ENCODE measurements around the gene CFAP74. TPM values are rescaled to one million over a fixed set of nuclear protein-coding genes. Genes with fewer than 3 reads are reported as not detected.

CFAP74 gene
- total and polyA plus RNA-seq, 7 donors = 0.03 to 0.27 TPM; not detected in 5

GRCh38 chr1:1940123-1940425, 63.5 kb downstream of the CFAP74 start:
- 87 to 91% methylated on average over 12 of the region's 12 CpGs for WGBS, 2 donors
- Histone ChIP-seq H3K4me3 (no peak overlapping the region), H3K4me1 (peaks cover 0 to 8% (median 6%) of the 10 kb centered on the region in 4 donors), H3K9me3 (no peaks in the 10 kb centered on the region), H3K36me3 (no peaks in the 10 kb centered on the region), H3K27ac (no peak overlapping the region), H3K27me3 (peaks cover under 1 to 43% (median 9%) of the 10 kb centered on the region in 3 donors)
- intact Hi-C loops (cut with DNase I) = loop anchor here (5.0 kb wide), 1 partner anchor 107 kb away; no protein-coding TSS in a partner anchor
- DNase-seq = no peak
- TF ChIP-seq EP300 (IDR thresholded peaks at IDR 0.05) (no peak), POLR2A (IDR thresholded peaks at IDR 0.05) (no peak), POLR2AphosphoS5 (IDR thresholded peaks at IDR 0.05) (no peak)
- TF ChIP-seq, protein P1, sequence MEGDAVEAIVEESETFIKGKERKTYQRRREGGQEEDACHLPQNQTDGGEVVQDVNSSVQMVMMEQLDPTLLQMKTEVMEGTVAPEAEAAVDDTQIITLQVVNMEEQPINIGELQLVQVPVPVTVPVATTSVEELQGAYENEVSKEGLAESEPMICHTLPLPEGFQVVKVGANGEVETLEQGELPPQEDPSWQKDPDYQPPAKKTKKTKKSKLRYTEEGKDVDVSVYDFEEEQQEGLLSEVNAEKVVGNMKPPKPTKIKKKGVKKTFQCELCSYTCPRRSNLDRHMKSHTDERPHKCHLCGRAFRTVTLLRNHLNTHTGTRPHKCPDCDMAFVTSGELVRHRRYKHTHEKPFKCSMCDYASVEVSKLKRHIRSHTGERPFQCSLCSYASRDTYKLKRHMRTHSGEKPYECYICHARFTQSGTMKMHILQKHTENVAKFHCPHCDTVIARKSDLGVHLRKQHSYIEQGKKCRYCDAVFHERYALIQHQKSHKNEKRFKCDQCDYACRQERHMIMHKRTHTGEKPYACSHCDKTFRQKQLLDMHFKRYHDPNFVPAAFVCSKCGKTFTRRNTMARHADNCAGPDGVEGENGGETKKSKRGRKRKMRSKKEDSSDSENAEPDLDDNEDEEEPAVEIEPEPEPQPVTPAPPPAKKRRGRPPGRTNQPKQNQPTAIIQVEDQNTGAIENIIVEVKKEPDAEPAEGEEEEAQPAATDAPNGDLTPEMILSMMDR (IDR thresholded peaks at IDR 0.05) = no peak

DNA sequence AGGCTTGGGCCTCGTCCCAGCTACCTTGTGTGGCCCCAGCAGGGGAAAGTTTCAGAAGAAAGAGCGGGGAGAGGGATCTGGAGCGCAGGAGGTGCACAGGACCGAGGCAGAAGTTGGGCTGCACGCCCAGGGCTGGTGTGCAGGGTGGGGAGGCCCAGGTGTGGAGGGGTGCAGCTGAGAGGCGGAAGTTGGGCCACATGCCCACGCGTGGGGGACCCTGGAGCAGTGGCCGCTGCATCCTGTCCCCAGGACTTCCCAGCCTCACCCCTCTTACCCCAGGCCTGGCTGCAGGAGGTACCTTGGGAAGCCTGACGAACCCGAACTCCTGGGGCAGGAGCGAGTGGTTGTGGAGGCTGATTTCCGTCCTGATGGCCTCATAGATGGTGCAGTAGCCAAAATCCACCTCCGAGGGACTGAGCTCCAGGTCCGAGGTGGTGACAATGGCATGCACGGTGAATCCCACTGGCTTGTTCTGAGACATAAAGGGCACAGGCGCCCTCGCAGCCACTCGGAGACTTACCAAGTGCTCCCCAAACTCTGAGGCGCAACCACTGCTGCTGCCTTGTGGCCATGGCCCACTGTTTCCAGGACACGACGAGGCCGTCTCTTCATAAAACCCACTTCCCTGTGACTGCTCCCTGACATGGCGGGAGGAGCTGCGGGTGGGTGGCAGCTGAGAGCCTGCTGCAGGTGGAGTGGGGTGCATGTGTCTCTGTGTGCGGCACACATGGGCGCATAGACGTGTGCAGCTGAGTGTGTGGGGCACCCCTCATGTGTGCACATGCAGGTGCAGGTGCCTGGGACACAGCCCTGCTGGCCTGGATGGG, 64.1 kb downstream of the CFAP74 start:
- intact Hi-C loops (cut with DNase I) = loop anchor here (5.0 kb wide), 1 partner anchor 108 kb away; no protein-coding TSS in a partner anchor
- peaks cover 0 to 8% (median 6%) of the 10 kb centered on the region in 4 donors for H3K4me1 ChIP-seq
- no peaks in the 10 kb centered on the region for H3K36me3 ChIP-seq
- no peak overlapping the region for H3K4me3 ChIP-seq
- 89 to 91% methylated on average over 28 of the region's 28 CpGs for WGBS, 2 donors
- no peaks in the 10 kb centered on the region for H3K9me3 ChIP-seq
- DNase-seq = no peak
- no peak overlapping the region for H3K27ac ChIP-seq
- peaks cover 0 to 43% (median 9%) of the 10 kb centered on the region in 3 donors for H3K27me3 ChIP-seq
- TF ChIP-seq, protein P1 (IDR thresholded peaks at IDR 0.05) = no peak
- no peak for TF ChIP-seq POLR2AphosphoS5 (IDR thresholded peaks at IDR 0.05)

- Histone ChIP-seq H3K4me3 (no peak overlapping the region), H3K9me3 (no peaks in the 10 kb centered on the region), H3K36me3 (no peaks in the 10 kb centered on the region), H3K27ac (no peak overlapping the region), H3K27me3 (peaks cover 0 to 39% (median 6%) of the 10 kb centered on the region in 3 donors), H3K4me1 (peaks cover 0 to 1% (median under 1%) of the 10 kb centered on the region in 4 donors)
- intact Hi-C loops (cut with DNase I) = no loop called here
- DNase-seq = no peak
- 86 to 87% methylated on average over 24 of the region's 24 CpGs for WGBS, 2 donors
- TF ChIP-seq POLR2AphosphoS5 (IDR thresholded peaks at IDR 0.05) (no peak), EP300 (IDR thresholded peaks at IDR 0.05) (no peak), POLR2A (IDR thresholded peaks at IDR 0.05) (no peak)
- TF ChIP-seq, protein P1 (IDR thresholded peaks at IDR 0.05) = no peak
These were observed 64.8 kb downstream of the CFAP74 start for GRCh38 chr1:1938613-1939295.

- TF ChIP-seq EP300 (IDR thresholded peaks at IDR 0.05) (no peak), POLR2AphosphoS5 (IDR thresholded peaks at IDR 0.05) (no peak), POLR2A (IDR thresholded peaks at IDR 0.05) (no peak)
- TF ChIP-seq, protein P1 (IDR thresholded peaks at IDR 0.05) = no peak
- WGBS, 2 donors = 77% methylated on average over 6 of the region's 6 CpGs
- Histone ChIP-seq H3K9me3 (no peaks in the 10 kb centered on the region), H3K4me1 (no peaks in the 10 kb centered on the region), H3K27me3 (peaks cover 0 to 39% (median 6%) of the 10 kb centered on the region in 3 donors), H3K36me3 (no peaks in the 10 kb centered on the region), H3K4me3 (no peak overlapping the region), H3K27ac (no peak overlapping the region)
- intact Hi-C loops (cut with DNase I) = no loop called here
- no peak for DNase-seq
These were observed 65.4 kb downstream of the CFAP74 start for GRCh38 chr1:1938276-1938573.

Measured in sigmoid colon (tissue), 7 donors.